Gastrocnemius medialis (tissue), 4 donors: ENCODE data around the gene KPNA1. TPM values are rescaled to one million over a fixed set of nuclear protein-coding genes. Genes with fewer than 3 reads are reported as not detected.

Experiments used
- ATAC-seq, 2 donors: fragments of 150-250 bp; one replicate each; pipeline ENCODE4 v1.9.1; 2016
- DNase-seq, 2 donors: peaks; one replicate each; pipeline ENCODE4 v3.0.0-alpha.2; 2019
- H3K27ac ChIP-seq, 4 donors: fragments of 200-600 bp; sonication (generic); 1 replicate in 1 of 4; 2 replicates in 3 of 4; pipeline ENCODE4 v1.5.1; 2016 to 2018; ENCODE audit warnings: mild to moderate bottlenecking in 2 of 4, moderate library complexity in 1 of 4
- H3K27me3 ChIP-seq, 3 donors: fragments of 200-600 bp; sonication (generic) in 2 of 3; 1 replicate in 1 of 3; 2 replicates in 2 of 3; pipeline versions ENCODE4 v1.5.1 to v1.6.0; 2016 to 2019; ENCODE audit warnings: mild to moderate bottlenecking in 1 of 3, moderate library complexity in 1 of 3
- H3K36me3 ChIP-seq, 2 donors: fragments of 200-600 bp; sonication (generic) in 1 of 2; one replicate each; pipeline ENCODE4 v1.5.1; 2017 to 2018
- H3K4me1 ChIP-seq, 2 donors: fragments of 200-600 bp; sonication (generic) in 1 of 2; one replicate each; pipeline ENCODE4 v1.5.1; 2016 to 2017; ENCODE audit warnings: mild to moderate bottlenecking in 2 of 2
- H3K4me3 ChIP-seq, 4 donors: fragments of 200-600 bp; sonication (generic) in 3 of 4; 1 replicate in 1 of 4; 2 replicates in 3 of 4; pipeline ENCODE4 v1.5.1; 2016 to 2019; ENCODE audit warnings: mild to moderate bottlenecking in 2 of 4
- H3K9me3 ChIP-seq, 3 donors: fragments of 200-600 bp; sonication (generic) in 2 of 3; 1 replicate in 1 of 3; 2 replicates in 2 of 3; pipeline ENCODE4 v1.5.1; 2016 to 2019
- POLR2A ChIP-seq, 2 donors: fragments of 450-650 bp; IDR thresholded peaks; one replicate each; pipeline ENCODE4 v1.6.1; 2017; ENCODE audit warnings: antibody characterized with exemption in 2 of 2, mild to moderate bottlenecking in 2 of 2, moderate library complexity in 2 of 2
- in situ Hi-C, 4 donors: fragments of 200-750 bp; cut with MboI; loops; one replicate each; pipeline versions ENCODE4 v1.15.0 to v1.8.0; 2017; ENCODE audit warnings: low sequenced_read_pairs in 4 of 4
- intact Hi-C: fragments of 100-400 bp; cut with DNase I; formaldehyde crosslinking; loops from one replicate; pipeline ENCODE4 v1.15.1; 2023; ENCODE audit warnings: low total_unique reads
- total RNA-seq, 4 donors: library from RNA; depleted of rRNA; stranded (reverse); fragments of >200 nt; gene quantifications; one replicate each; pipeline versions ENCODE4 v1.1.0 to v1.2.3, GENCODE V29; 2016
- TF ChIP-seq, protein P1 (sequence below), 5 experiments: fragments of 450-650 bp in 3 of 5; fragments of 200-600 bp in 2 of 5; sonication (generic) in 2 of 5; IDR thresholded peaks in 4 of 5; conservative IDR thresholded peaks in 1 of 5; 1 replicate in 4 of 5; 2 replicates in 1 of 5; pipeline ENCODE4 v1.5.1; 2016 to 2019; ENCODE audit warnings: antibody characterized with exemption in 5 of 5, mild to moderate bottlenecking in 3 of 5, moderate library complexity in 3 of 5

KPNA1 gene
- total RNA-seq, 4 donors from 2014 or later = 108 to 119 (median 112) TPM

DNA sequence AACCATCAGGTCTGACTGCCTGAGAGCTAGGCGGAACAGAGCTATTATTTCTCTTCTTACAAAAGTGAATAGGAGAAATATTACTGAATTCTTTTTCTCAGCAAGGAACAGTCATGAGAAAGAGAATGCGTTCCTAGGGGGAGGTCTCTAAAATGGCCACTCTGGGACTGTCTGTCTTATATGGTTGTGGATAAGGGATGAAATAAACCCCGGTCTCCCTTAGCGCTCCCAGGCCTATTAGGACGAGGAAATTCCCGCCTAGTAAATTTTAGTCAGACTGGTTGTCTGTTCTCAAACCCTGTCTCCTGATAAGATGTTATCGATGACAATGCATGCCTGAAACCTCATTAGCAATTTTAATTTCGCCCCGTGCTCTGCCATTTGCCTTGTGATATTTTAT is 78.8 kb downstream of the KPNA1 start:
- no peak for DNase-seq
- Histone ChIP-seq H3K4me3 (no peak overlapping the region), H3K27ac (no peak overlapping the region), H3K36me3 (peaks cover 7 to 87% of the 10 kb centered on the region in 2 donors), H3K4me1 (no peaks in the 10 kb centered on the region), H3K9me3 (no peaks in the 10 kb centered on the region), H3K27me3 (no peaks in the 10 kb centered on the region)
- intact Hi-C loops = no loop called here
- in situ Hi-C loops = no loop called here
- ATAC-seq = no peak
- TF ChIP-seq, protein P1, sequence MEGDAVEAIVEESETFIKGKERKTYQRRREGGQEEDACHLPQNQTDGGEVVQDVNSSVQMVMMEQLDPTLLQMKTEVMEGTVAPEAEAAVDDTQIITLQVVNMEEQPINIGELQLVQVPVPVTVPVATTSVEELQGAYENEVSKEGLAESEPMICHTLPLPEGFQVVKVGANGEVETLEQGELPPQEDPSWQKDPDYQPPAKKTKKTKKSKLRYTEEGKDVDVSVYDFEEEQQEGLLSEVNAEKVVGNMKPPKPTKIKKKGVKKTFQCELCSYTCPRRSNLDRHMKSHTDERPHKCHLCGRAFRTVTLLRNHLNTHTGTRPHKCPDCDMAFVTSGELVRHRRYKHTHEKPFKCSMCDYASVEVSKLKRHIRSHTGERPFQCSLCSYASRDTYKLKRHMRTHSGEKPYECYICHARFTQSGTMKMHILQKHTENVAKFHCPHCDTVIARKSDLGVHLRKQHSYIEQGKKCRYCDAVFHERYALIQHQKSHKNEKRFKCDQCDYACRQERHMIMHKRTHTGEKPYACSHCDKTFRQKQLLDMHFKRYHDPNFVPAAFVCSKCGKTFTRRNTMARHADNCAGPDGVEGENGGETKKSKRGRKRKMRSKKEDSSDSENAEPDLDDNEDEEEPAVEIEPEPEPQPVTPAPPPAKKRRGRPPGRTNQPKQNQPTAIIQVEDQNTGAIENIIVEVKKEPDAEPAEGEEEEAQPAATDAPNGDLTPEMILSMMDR (IDR thresholded peaks at IDR 0.05 in 4 of 5, conservative IDR thresholded peaks at IDR 0.05 in 1 of 5) = no peak

DNA sequence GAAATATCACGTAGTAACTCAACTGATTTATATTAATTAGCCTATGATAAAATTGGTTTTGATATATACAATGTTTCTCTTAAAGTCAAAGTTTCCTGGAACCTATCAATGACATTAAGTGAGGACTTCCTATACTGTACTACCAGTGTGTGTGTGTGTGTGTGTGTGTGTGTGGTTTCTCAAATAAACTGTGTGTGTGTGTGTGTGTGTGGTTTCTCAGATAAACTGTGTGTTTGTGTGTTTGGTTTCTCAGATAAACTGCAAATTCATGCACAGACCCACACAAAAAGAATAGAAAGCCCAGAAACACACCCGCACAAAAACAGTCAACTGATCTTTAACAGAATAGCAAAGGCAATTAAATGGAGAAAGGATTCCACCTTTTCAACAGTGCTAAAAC is 84.4 kb downstream of the KPNA1 start:
- in situ Hi-C loops = no loop called here
- peaks cover 0 to 66% of the 10 kb centered on the region in 2 donors for H3K36me3 ChIP-seq

DNA sequence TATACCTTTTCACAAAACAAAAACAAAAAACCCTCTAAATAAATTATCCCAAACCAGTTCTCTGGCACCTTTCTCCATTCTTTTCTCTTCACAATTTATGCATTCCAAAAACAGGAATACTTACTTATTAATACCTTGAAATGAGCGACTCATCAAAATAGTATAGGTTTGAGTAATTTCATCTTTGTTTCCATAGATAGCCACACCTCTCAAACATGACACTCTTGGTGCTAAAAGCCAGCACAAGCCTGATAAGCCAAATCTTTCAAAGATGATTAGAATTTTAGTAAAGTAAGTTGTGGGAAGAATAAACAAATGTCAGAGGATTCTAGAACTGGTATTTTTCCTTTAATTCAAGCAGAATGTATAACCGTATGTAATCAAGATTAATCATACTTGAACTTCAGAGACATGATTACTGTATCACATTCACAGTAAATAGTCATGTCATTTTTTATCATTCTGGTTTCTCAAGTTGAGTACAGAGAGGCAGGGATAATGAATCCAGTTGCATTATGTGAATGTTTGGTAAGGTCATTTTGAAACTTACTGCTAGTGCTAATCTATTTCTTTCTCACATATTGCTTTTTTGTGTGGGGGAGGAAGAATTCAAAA is 86.8 kb downstream of the KPNA1 start:
- Histone ChIP-seq H3K36me3 (peaks cover 0 to 59% of the 10 kb centered on the region in 2 donors), H3K9me3 (no peaks in the 10 kb centered on the region), H3K27ac (no peak overlapping the region), H3K4me1 (no peaks in the 10 kb centered on the region), H3K27me3 (no peaks in the 10 kb centered on the region), H3K4me3 (no peak overlapping the region)
- TF ChIP-seq, protein P1 (IDR thresholded peaks at IDR 0.05 in 4 of 5, conservative IDR thresholded peaks at IDR 0.05 in 1 of 5) = no peak
- no peak for TF ChIP-seq POLR2A (IDR thresholded peaks at IDR 0.05)
- in situ Hi-C loops (no loop called here), intact Hi-C loops (no loop called here)
- ATAC-seq (no peak), DNase-seq (no peak)

More for the DNA sequence above, 84.4 kb downstream of the KPNA1 start:
- DNase-seq (no peak), ATAC-seq (no peak)
- TF ChIP-seq POLR2A (IDR thresholded peaks at IDR 0.05) = no peak
- TF ChIP-seq, protein P1 (IDR thresholded peaks at IDR 0.05 in 4 of 5, conservative IDR thresholded peaks at IDR 0.05 in 1 of 5) = no peak
- Histone ChIP-seq H3K9me3 (no peaks in the 10 kb centered on the region), H3K4me1 (no peaks in the 10 kb centered on the region), H3K27ac (no peak overlapping the region), H3K4me3 (no peak overlapping the region), H3K27me3 (no peaks in the 10 kb centered on the region)
- intact Hi-C loops = no loop called here

DNA sequence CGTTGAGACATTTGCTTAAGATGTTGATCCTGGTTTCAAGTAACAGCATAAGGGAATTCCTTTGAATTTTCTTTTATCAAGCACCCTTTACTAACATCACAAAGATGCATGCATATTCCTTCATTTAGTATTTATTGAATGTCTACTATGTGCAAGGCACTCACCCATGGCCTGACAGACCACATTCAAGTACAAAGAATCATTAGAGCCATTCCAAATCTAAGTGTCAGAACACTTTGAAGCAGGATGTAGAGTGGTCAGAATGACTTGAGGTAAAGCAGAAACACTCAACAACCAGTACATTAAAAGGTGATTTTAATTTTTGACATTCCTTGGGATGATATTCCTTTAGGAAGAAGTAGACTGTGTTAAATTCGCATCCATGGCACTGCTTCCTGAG is 92.9 kb downstream of the KPNA1 start:
- in situ Hi-C loops = no loop called here
- TF ChIP-seq POLR2A (IDR thresholded peaks at IDR 0.05) = no peak
- TF ChIP-seq, protein P1 (IDR thresholded peaks at IDR 0.05 in 4 of 5, conservative IDR thresholded peaks at IDR 0.05 in 1 of 5) = no peak

More for the DNA sequence above, 92.9 kb downstream of the KPNA1 start:
- peaks cover 0 to 22% of the 10 kb centered on the region in 2 donors for H3K36me3 ChIP-seq
- no peak overlapping the region for H3K4me3 ChIP-seq
- H3K27ac ChIP-seq = no peak overlapping the region
- no peaks in the 10 kb centered on the region for H3K27me3 ChIP-seq
- H3K9me3 ChIP-seq = no peaks in the 10 kb centered on the region
- H3K4me1 ChIP-seq = peaks cover 10 to 12% of the 10 kb centered on the region in 2 donors
- DNase-seq (no peak), ATAC-seq (no peak)
- intact Hi-C loops = loop anchor here (5.0 kb wide), 1 partner anchor 45 kb away; no protein-coding TSS in a partner anchor
